Measurements from ENCODE around the gene CLSTN3. TPM values are rescaled to one million over a fixed set of nuclear protein-coding genes. Genes with fewer than 3 reads are reported as not detected.

Gene CLSTN3
- total and polyA plus RNA-seq, 4 donors: 6.1 to 37.2 (median 26.8) TPM

- no peak for TF ChIP-seq RAD21 (IDR thresholded peaks at IDR 0.05)
- TF ChIP-seq, protein P1, sequence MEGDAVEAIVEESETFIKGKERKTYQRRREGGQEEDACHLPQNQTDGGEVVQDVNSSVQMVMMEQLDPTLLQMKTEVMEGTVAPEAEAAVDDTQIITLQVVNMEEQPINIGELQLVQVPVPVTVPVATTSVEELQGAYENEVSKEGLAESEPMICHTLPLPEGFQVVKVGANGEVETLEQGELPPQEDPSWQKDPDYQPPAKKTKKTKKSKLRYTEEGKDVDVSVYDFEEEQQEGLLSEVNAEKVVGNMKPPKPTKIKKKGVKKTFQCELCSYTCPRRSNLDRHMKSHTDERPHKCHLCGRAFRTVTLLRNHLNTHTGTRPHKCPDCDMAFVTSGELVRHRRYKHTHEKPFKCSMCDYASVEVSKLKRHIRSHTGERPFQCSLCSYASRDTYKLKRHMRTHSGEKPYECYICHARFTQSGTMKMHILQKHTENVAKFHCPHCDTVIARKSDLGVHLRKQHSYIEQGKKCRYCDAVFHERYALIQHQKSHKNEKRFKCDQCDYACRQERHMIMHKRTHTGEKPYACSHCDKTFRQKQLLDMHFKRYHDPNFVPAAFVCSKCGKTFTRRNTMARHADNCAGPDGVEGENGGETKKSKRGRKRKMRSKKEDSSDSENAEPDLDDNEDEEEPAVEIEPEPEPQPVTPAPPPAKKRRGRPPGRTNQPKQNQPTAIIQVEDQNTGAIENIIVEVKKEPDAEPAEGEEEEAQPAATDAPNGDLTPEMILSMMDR (IDR thresholded peaks at IDR 0.05; ENCODE audit: low read depth, low read length, missing input control): no peak
Observed at GRCh38 chr12:7146228-7146627, 16.1 kb downstream of the CLSTN3 start (continued).

DNA sequence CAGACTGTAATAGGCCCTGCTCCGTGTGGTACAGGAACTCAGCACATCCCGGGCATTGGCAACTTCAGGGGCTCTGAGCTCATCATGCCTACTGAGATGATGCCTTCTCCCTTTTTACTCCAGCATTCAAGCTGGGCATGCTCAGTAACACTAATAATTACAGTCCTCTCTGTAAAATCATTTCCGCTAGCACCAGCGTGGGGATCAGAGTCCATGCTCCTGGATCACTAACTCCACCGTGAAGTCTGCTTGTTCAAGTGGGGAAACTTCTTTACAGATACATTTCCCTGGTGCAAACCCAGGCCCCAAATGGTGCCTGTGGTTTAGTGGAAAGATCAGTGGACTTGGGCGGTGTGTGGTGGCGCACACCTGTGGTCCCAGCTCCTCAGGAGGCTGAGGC is 16.7 kb downstream of the CLSTN3 start:
- H3K9ac ChIP-seq (ENCODE audit: low read depth in 1 of 2, low read length in 2 of 2): no peak overlapping the region
- peaks cover 4 to 38% (median 31%) of the 10 kb centered on the region in 4 donors for H3K36me3 ChIP-seq (ENCODE audit: control insufficient read depth in 4 of 4, insufficient read depth in 3 of 4, low read depth in 1 of 4, low read length in 3 of 4)
- TF ChIP-seq TAF1 (conservative IDR thresholded peaks at IDR 0.05): no peak
- TF ChIP-seq RXRA (IDR thresholded peaks at IDR 0.05): peak in 1 of 2 donors; percentile 5
- TF ChIP-seq SP1 (IDR thresholded peaks at IDR 0.05): peak; percentile 34
- peak; percentile 68 to 69 for TF ChIP-seq HNF4A (conservative IDR thresholded peaks at IDR 0.05)
- peaks cover 3 to 42% (median 26%) of the 10 kb centered on the region in 4 donors for H3K4me1 ChIP-seq (ENCODE audit: control insufficient read depth in 4 of 4, insufficient read depth in 4 of 4, low read length in 3 of 4)
- no peaks in the 10 kb centered on the region for H3K27me3 ChIP-seq (ENCODE audit: control insufficient read depth in 4 of 4, insufficient read depth in 4 of 4, low read length in 3 of 4)
- DNase-seq (ENCODE audit: low spot score): no peak
- no peak overlapping the region for H3K4me3 ChIP-seq (ENCODE audit: low read depth in 1 of 3, low read length in 3 of 3)
- H3K9me3 ChIP-seq (ENCODE audit: control insufficient read depth in 4 of 4, low read length in 3 of 4): no peaks in the 10 kb centered on the region
- 73% methylated on average over 7 of the region's 7 CpGs for WGBS
- H3K27ac ChIP-seq (ENCODE audit: low read depth in 1 of 2, low read length in 2 of 2): peak overlapping the region in 1 of 2 donors; percentile 49

GRCh38 chr12:7150356-7150755 is 20.2 kb downstream of the CLSTN3 start:
- Histone ChIP-seq H3K27me3 (ENCODE audit: control insufficient read depth in 4 of 4, insufficient read depth in 4 of 4, low read length in 3 of 4) (no peaks in the 10 kb centered on the region), H3K4me1 (ENCODE audit: control insufficient read depth in 4 of 4, insufficient read depth in 4 of 4, low read length in 3 of 4) (peaks cover 0 to 47% (median 43%) of the 10 kb centered on the region in 4 donors), H3K9ac (ENCODE audit: low read depth in 1 of 2, low read length in 2 of 2) (no peak overlapping the region), H3K4me3 (ENCODE audit: low read depth in 1 of 3, low read length in 3 of 3) (no peak overlapping the region), H3K36me3 (ENCODE audit: control insufficient read depth in 4 of 4, insufficient read depth in 3 of 4, low read depth in 1 of 4, low read length in 3 of 4) (peaks cover 4 to 30% (median 26%) of the 10 kb centered on the region in 4 donors), H3K27ac (ENCODE audit: low read depth in 1 of 2, low read length in 2 of 2) (peak overlapping the region in 1 of 2 donors; percentile 22), H3K9me3 (ENCODE audit: control insufficient read depth in 4 of 4, low read length in 3 of 4) (no peaks in the 10 kb centered on the region)
- TF ChIP-seq, protein P2, sequence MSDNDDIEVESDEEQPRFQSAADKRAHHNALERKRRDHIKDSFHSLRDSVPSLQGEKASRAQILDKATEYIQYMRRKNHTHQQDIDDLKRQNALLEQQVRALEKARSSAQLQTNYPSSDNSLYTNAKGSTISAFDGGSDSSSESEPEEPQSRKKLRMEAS (IDR thresholded peaks at IDR 0.05): no peak
- TF ChIP-seq GABPA (IDR thresholded peaks at IDR 0.05 in 1 of 2, conservative IDR thresholded peaks at IDR 0.05 in 1 of 2): no peak
- TF ChIP-seq, protein P3, sequence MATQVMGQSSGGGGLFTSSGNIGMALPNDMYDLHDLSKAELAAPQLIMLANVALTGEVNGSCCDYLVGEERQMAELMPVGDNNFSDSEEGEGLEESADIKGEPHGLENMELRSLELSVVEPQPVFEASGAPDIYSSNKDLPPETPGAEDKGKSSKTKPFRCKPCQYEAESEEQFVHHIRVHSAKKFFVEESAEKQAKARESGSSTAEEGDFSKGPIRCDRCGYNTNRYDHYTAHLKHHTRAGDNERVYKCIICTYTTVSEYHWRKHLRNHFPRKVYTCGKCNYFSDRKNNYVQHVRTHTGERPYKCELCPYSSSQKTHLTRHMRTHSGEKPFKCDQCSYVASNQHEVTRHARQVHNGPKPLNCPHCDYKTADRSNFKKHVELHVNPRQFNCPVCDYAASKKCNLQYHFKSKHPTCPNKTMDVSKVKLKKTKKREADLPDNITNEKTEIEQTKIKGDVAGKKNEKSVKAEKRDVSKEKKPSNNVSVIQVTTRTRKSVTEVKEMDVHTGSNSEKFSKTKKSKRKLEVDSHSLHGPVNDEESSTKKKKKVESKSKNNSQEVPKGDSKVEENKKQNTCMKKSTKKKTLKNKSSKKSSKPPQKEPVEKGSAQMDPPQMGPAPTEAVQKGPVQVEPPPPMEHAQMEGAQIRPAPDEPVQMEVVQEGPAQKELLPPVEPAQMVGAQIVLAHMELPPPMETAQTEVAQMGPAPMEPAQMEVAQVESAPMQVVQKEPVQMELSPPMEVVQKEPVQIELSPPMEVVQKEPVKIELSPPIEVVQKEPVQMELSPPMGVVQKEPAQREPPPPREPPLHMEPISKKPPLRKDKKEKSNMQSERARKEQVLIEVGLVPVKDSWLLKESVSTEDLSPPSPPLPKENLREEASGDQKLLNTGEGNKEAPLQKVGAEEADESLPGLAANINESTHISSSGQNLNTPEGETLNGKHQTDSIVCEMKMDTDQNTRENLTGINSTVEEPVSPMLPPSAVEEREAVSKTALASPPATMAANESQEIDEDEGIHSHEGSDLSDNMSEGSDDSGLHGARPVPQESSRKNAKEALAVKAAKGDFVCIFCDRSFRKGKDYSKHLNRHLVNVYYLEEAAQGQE (IDR thresholded peaks at IDR 0.05): no peak
- no peak for TF ChIP-seq RAD21 (IDR thresholded peaks at IDR 0.05)
- TF ChIP-seq HNF4G (IDR thresholded peaks at IDR 0.05): no peak
- no peak for TF ChIP-seq TAF1 (conservative IDR thresholded peaks at IDR 0.05)
- TF ChIP-seq FOXA1 (IDR thresholded peaks at IDR 0.05): no peak
- TF ChIP-seq, protein P1 (IDR thresholded peaks at IDR 0.05; ENCODE audit: low read depth, low read length, missing input control): no peak
- TF ChIP-seq RXRA (IDR thresholded peaks at IDR 0.05): no peak
- TF ChIP-seq NR2F2 (IDR thresholded peaks at IDR 0.05): no peak
- no peak for TF ChIP-seq FOXA2 (IDR thresholded peaks at IDR 0.05)
- TF ChIP-seq SP1 (IDR thresholded peaks at IDR 0.05): no peak
- no peak for TF ChIP-seq ATF3 (IDR thresholded peaks at IDR 0.05)
- no peak for TF ChIP-seq JUND (IDR thresholded peaks at IDR 0.05)
- no peak for TF ChIP-seq EGR1 (IDR thresholded peaks at IDR 0.05; ENCODE audit: low read depth in 2 of 2)
- no peak for TF ChIP-seq YY1 (IDR thresholded peaks at IDR 0.05)
- TF ChIP-seq, protein P4, sequence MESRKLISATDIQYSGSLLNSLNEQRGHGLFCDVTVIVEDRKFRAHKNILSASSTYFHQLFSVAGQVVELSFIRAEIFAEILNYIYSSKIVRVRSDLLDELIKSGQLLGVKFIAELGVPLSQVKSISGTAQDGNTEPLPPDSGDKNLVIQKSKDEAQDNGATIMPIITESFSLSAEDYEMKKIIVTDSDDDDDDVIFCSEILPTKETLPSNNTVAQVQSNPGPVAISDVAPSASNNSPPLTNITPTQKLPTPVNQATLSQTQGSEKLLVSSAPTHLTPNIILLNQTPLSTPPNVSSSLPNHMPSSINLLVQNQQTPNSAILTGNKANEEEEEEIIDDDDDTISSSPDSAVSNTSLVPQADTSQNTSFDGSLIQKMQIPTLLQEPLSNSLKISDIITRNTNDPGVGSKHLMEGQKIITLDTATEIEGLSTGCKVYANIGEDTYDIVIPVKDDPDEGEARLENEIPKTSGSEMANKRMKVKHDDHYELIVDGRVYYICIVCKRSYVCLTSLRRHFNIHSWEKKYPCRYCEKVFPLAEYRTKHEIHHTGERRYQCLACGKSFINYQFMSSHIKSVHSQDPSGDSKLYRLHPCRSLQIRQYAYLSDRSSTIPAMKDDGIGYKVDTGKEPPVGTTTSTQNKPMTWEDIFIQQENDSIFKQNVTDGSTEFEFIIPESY (IDR thresholded peaks at IDR 0.05): no peak
- TF ChIP-seq HNF4A (conservative IDR thresholded peaks at IDR 0.05): no peak
- no peak for DNase-seq (ENCODE audit: low spot score)
- WGBS: 91% methylated on average over 12 of the region's 12 CpGs

Measured in liver (tissue), 9 donors.